ENCODE measurements around the gene SEC24C. TPM values are rescaled to one million over a fixed set of nuclear protein-coding genes. Genes with fewer than 3 reads are reported as not detected.

SEC24C gene
- polyA plus RNA-seq, 1 of the 3 experiments (the other 2 are of a cell fraction) = 73.6 TPM

DNA sequence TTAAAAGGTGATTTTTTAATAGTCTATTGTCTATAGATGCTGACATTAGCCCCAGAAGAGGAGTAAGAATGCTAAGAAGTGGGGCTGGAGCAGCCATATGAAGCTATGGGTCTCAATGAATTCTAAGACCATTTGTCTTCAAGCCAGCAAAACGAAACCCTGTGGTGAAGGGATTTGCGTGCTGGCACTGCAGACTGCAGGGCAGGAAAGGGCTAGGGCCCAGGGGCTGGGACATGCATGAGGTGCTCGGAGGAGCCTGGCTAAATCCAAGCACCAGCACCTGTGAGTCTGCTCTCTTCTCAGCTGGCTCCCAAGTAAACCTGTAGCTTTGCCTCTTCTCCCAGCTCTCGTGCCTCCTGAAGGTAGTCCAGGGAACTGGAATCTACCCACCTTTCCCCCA, 68.5 kb downstream of the SEC24C start:
- H3K27ac ChIP-seq (ENCODE audit: low read depth in 2 of 2, low read length in 1 of 2) = no peak overlapping the region
- no peaks in the 10 kb centered on the region for H3K9me3 ChIP-seq
- H3K4me1 ChIP-seq (ENCODE audit: control insufficient read depth in 1 of 2, insufficient read depth in 2 of 2, low read depth in 1 of 2, low read length in 1 of 2) = peaks cover 4 to 5% of the 10 kb centered on the region in 2 experiments; a peak in 3 of 4 replicates
- no peak overlapping the region for H3K4me3 ChIP-seq (ENCODE audit: low read depth in 2 of 2, low read length in 1 of 2)
- no peak overlapping the region for H3K4me2 ChIP-seq
- no peak overlapping the region for H2AFZ ChIP-seq (ENCODE audit: low read depth)
- H3K9me2 ChIP-seq = no peaks in the 10 kb centered on the region
- peaks cover 8 to 45% of the 10 kb centered on the region in 2 experiments for H3K36me3 ChIP-seq (replicated peaks in 1 of 2; ENCODE audit: control insufficient read depth in 1 of 2, insufficient read depth in 2 of 2, low read length in 1 of 2)
- no peaks in the 10 kb centered on the region for H3K27me3 ChIP-seq (ENCODE audit: insufficient read depth)
- DNase-seq = no peak
- no peaks in the 10 kb centered on the region for H4K20me1 ChIP-seq (ENCODE audit: insufficient read depth)
- H3F3A ChIP-seq (replicated peaks; ENCODE audit: insufficient read depth) = peaks cover 34% of the 10 kb centered on the region
- 95% methylated on average over 3 of the region's 4 CpGs for WGBS (ENCODE audit: low lambda C conversion rate)
- H3K9ac ChIP-seq = no peak overlapping the region
- TF ChIP-seq POLR2AphosphoS5 (IDR thresholded peaks at IDR 0.05; ENCODE audit: low read depth, low read length) (no peak), CHD2 (IDR thresholded peaks at IDR 0.05; ENCODE audit: low read length, partially characterized antibody) (no peak), NRF1 (IDR thresholded peaks at IDR 0.05; ENCODE audit: low read depth, low read length) (no peak), EP300 (IDR thresholded peaks at IDR 0.05; ENCODE audit: borderline replicate concordance in 1 of 2, low read depth in 1 of 2, low read length in 1 of 2) (no peak), TAF1 (IDR thresholded peaks at IDR 0.05; ENCODE audit: borderline replicate concordance, low read depth, low read length) (no peak), MAX (IDR thresholded peaks at IDR 0.05; ENCODE audit: low read depth) (no peak), ELF1 (IDR thresholded peaks at IDR 0.05) (no peak), FOXM1 (IDR thresholded peaks at IDR 0.05; ENCODE audit: low read depth) (no peak), FOXJ3 (CRISPR knock-in tag; IDR thresholded peaks at IDR 0.05) (no peak), JUND (IDR thresholded peaks at IDR 0.05) (no peak)
- TF ChIP-seq, protein P1, sequence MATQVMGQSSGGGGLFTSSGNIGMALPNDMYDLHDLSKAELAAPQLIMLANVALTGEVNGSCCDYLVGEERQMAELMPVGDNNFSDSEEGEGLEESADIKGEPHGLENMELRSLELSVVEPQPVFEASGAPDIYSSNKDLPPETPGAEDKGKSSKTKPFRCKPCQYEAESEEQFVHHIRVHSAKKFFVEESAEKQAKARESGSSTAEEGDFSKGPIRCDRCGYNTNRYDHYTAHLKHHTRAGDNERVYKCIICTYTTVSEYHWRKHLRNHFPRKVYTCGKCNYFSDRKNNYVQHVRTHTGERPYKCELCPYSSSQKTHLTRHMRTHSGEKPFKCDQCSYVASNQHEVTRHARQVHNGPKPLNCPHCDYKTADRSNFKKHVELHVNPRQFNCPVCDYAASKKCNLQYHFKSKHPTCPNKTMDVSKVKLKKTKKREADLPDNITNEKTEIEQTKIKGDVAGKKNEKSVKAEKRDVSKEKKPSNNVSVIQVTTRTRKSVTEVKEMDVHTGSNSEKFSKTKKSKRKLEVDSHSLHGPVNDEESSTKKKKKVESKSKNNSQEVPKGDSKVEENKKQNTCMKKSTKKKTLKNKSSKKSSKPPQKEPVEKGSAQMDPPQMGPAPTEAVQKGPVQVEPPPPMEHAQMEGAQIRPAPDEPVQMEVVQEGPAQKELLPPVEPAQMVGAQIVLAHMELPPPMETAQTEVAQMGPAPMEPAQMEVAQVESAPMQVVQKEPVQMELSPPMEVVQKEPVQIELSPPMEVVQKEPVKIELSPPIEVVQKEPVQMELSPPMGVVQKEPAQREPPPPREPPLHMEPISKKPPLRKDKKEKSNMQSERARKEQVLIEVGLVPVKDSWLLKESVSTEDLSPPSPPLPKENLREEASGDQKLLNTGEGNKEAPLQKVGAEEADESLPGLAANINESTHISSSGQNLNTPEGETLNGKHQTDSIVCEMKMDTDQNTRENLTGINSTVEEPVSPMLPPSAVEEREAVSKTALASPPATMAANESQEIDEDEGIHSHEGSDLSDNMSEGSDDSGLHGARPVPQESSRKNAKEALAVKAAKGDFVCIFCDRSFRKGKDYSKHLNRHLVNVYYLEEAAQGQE (IDR thresholded peaks at IDR 0.05; ENCODE audit: low read depth, low read length) = no peak
- peaks cover 22% of the 10 kb centered on the region; the same call in 1 of the 2 replicates for H3K79me2 ChIP-seq (ENCODE audit: insufficient read depth)
- CTCF ChIA-PET = interaction anchor here (1.0 kb wide), 2 partner anchors 8 to 13 kb away, joined by 3 read pairs; no protein-coding TSS in a partner anchor
- POLR2A ChIA-PET = no interaction called here

DNA sequence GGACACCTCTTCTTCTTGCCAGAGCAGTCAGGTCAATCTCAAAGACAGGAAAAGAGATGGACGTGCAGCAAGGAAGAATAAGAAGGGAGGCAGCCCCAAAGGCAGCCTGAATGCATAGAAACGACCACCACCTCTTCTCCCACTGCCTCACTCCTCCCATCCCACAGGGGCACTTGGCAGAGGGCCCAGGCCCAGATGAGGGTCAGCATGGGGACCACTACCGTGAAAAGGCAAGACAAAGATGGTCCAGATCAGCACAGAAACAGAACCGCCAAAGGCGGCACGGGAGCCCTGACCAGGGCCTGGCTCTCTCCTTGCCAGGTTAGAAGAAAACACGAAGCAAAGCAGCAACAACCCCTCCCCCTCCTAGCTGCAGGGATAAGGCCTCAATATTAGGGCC, 69.2 kb downstream of the SEC24C start:
- H3K9ac ChIP-seq = no peak overlapping the region
- CTCF ChIA-PET = interaction anchor here (1.6 kb wide), 1 partner anchor 39 kb away, joined by 4 read pairs; no protein-coding TSS in a partner anchor
- TF ChIP-seq, protein P2, sequence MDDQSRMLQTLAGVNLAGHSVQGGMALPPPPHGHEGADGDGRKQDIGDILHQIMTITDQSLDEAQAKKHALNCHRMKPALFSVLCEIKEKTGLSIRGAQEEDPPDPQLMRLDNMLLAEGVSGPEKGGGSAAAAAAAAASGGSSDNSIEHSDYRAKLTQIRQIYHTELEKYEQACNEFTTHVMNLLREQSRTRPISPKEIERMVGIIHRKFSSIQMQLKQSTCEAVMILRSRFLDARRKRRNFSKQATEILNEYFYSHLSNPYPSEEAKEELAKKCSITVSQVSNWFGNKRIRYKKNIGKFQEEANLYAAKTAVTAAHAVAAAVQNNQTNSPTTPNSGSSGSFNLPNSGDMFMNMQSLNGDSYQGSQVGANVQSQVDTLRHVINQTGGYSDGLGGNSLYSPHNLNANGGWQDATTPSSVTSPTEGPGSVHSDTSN (IDR thresholded peaks at IDR 0.05) = no peak
- TF ChIP-seq NFIC (IDR thresholded peaks at IDR 0.05; ENCODE audit: borderline replicate concordance) (no peak), SMC3 (IDR thresholded peaks at IDR 0.05; ENCODE audit: low read depth, low read length) (no peak), FOXJ3 (CRISPR knock-in tag; IDR thresholded peaks at IDR 0.05) (no peak), GABPA (IDR thresholded peaks at IDR 0.05; ENCODE audit: low read depth) (no peak), ZBTB33 (IDR thresholded peaks at IDR 0.05; ENCODE audit: borderline replicate concordance, low read depth) (no peak), MEF2A (IDR thresholded peaks at IDR 0.05; ENCODE audit: borderline replicate concordance, low read depth) (no peak)
- TF ChIP-seq, protein P3, sequence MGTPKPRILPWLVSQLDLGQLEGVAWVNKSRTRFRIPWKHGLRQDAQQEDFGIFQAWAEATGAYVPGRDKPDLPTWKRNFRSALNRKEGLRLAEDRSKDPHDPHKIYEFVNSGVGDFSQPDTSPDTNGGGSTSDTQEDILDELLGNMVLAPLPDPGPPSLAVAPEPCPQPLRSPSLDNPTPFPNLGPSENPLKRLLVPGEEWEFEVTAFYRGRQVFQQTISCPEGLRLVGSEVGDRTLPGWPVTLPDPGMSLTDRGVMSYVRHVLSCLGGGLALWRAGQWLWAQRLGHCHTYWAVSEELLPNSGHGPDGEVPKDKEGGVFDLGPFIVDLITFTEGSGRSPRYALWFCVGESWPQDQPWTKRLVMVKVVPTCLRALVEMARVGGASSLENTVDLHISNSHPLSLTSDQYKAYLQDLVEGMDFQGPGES (IDR thresholded peaks at IDR 0.05; ENCODE audit: low read depth, low read length) = no peak

More for the DNA sequence above, 69.2 kb downstream of the SEC24C start:
- no peak overlapping the region for H2AFZ ChIP-seq (ENCODE audit: low read depth)
- no peaks in the 10 kb centered on the region for H4K20me1 ChIP-seq (ENCODE audit: insufficient read depth)
- H3K4me3 ChIP-seq (ENCODE audit: low read depth in 2 of 2, low read length in 1 of 2) = no peak overlapping the region
- H3F3A ChIP-seq (replicated peaks; ENCODE audit: insufficient read depth) = peaks cover 34% of the 10 kb centered on the region
- H3K27me3 ChIP-seq (ENCODE audit: insufficient read depth) = no peaks in the 10 kb centered on the region
- H3K4me2 ChIP-seq = no peak overlapping the region
- H3K4me1 ChIP-seq (ENCODE audit: control insufficient read depth in 1 of 2, insufficient read depth in 2 of 2, low read depth in 1 of 2, low read length in 1 of 2) = peaks cover 4 to 5% of the 10 kb centered on the region in 2 experiments; a peak in 3 of 4 replicates
- H3K79me2 ChIP-seq (ENCODE audit: insufficient read depth) = peaks cover 22% of the 10 kb centered on the region; the same call in 1 of the 2 replicates
- no peak for DNase-seq
- WGBS (ENCODE audit: low lambda C conversion rate) = 86% methylated on average over 7 of the region's 7 CpGs
- no peak overlapping the region for H3K27ac ChIP-seq (ENCODE audit: low read depth in 2 of 2, low read length in 1 of 2)
- H3K36me3 ChIP-seq (replicated peaks in 1 of 2; ENCODE audit: control insufficient read depth in 1 of 2, insufficient read depth in 2 of 2, low read length in 1 of 2) = peaks cover 8 to 39% of the 10 kb centered on the region in 2 experiments
- POLR2A ChIA-PET = interaction anchor here (1.2 kb wide), 1 partner anchor 41 kb away, joined by 3 read pairs; a partner anchor contains a TSS
- no peaks in the 10 kb centered on the region for H3K9me3 ChIP-seq
- H3K9me2 ChIP-seq = no peaks in the 10 kb centered on the region
